Measurements from ENCODE around the gene NFKBIB. TPM values are rescaled to one million over a fixed set of nuclear protein-coding genes. Genes with fewer than 3 reads are reported as not detected.
"Not testable (repeated sequence)": the region's sequence is repeated elsewhere in the genome, so short reads cannot be mapped to it uniquely, and the experiment has no call there.

NFKBIB gene
- total RNA-seq, 1 donor from 2014 or later = 21.7 TPM

- Mint-ChIP-seq H3K9me3 (ENCODE audit: unreplicated experiment) (no peaks in the 10 kb centered on the region), H3K36me3 (ENCODE audit: low read depth, unreplicated experiment) (peaks cover 3% of the 10 kb centered on the region), H3K27ac (ENCODE audit: unreplicated experiment) (peak overlapping the region; percentile 9), H3K27me3 (ENCODE audit: low read depth, unreplicated experiment) (no peaks in the 10 kb centered on the region), H3K4me3 (ENCODE audit: unreplicated experiment) (no peak overlapping the region), H3K4me1 (ENCODE audit: low read depth, unreplicated experiment) (no peaks in the 10 kb centered on the region)
- H3K36me3 ChIP-seq (ENCODE audit: insufficient read depth, low read length) = no peaks in the 10 kb centered on the region
- TF ChIP-seq CTCF (IDR thresholded peaks at IDR 0.05; ENCODE audit: insufficient read depth, low read depth, low read length) = no peak
- TF ChIP-seq EZH2 (IDR thresholded peaks at IDR 0.05; ENCODE audit: insufficient read depth, low read length) = no peak
- H3K4me1 ChIP-seq (ENCODE audit: insufficient read depth, low read length) = no peaks in the 10 kb centered on the region
- H2AFZ ChIP-seq (ENCODE audit: low read depth, low read length) = no peak overlapping the region
- H4K20me1 ChIP-seq (ENCODE audit: insufficient read depth, low read length) = no peaks in the 10 kb centered on the region
- FAIRE-seq = no peak
- no peak overlapping the region for H3K4me2 ChIP-seq (ENCODE audit: low read length)
- H3K4me3 ChIP-seq (ENCODE audit: insufficient read depth, low read depth, low read length) = no peak overlapping the region
- DNase-seq (ENCODE audit: low read depth) = no peak
- H3K79me2 ChIP-seq (ENCODE audit: insufficient read depth, low read length) = no peaks in the 10 kb centered on the region
- H3K9me3 ChIP-seq (ENCODE audit: insufficient read depth, low read depth, low read length) = no peaks in the 10 kb centered on the region
- no peak overlapping the region for H3K9ac ChIP-seq (ENCODE audit: low read length)
- no peaks in the 10 kb centered on the region for H3K27me3 ChIP-seq (ENCODE audit: insufficient read depth, low read length)
- H3K27ac ChIP-seq (ENCODE audit: low read depth, low read length) = no peak overlapping the region
Measured at GRCh38 chr19:38880882-38881609, 18.7 kb upstream of the NFKBIB start.

GRCh38 chr19:38883286-38883685 lies 16.5 kb upstream of the NFKBIB start:
- TF ChIP-seq CTCF (IDR thresholded peaks at IDR 0.05; ENCODE audit: insufficient read depth, low read depth, low read length) (no peak), EZH2 (IDR thresholded peaks at IDR 0.05; ENCODE audit: insufficient read depth, low read length) (no peak)
- Histone ChIP-seq H3K9me3 (ENCODE audit: insufficient read depth, low read depth, low read length) (no peaks in the 10 kb centered on the region), H3K79me2 (ENCODE audit: insufficient read depth, low read length) (no peaks in the 10 kb centered on the region), H3K4me3 (ENCODE audit: insufficient read depth, low read depth, low read length) (no peak overlapping the region), H3K27me3 (ENCODE audit: insufficient read depth, low read length) (no peaks in the 10 kb centered on the region), H4K20me1 (ENCODE audit: insufficient read depth, low read length) (no peaks in the 10 kb centered on the region), H2AFZ (ENCODE audit: low read depth, low read length) (no peak overlapping the region), H3K9ac (ENCODE audit: low read length) (no peak overlapping the region), H3K4me1 (ENCODE audit: insufficient read depth, low read length) (no peaks in the 10 kb centered on the region), H3K36me3 (ENCODE audit: insufficient read depth, low read length) (peaks cover under 1% of the 10 kb centered on the region), H3K4me2 (ENCODE audit: low read length) (no peak overlapping the region), H3K27ac (ENCODE audit: low read depth, low read length) (no peak overlapping the region)
- FAIRE-seq (no peak), DNase-seq (ENCODE audit: low read depth) (no peak)
- Mint-ChIP-seq H3K4me1 (ENCODE audit: low read depth, unreplicated experiment) (no peaks in the 10 kb centered on the region), H3K36me3 (ENCODE audit: low read depth, unreplicated experiment) (peaks cover 3% of the 10 kb centered on the region), H3K4me3 (ENCODE audit: unreplicated experiment) (no peak overlapping the region), H3K9me3 (ENCODE audit: unreplicated experiment) (no peaks in the 10 kb centered on the region), H3K27me3 (ENCODE audit: low read depth, unreplicated experiment) (no peaks in the 10 kb centered on the region), H3K27ac (ENCODE audit: unreplicated experiment) (no peak overlapping the region)

GRCh38 chr19:38884691-38885090 lies 15.1 kb upstream of the NFKBIB start:
- not testable (repeated sequence) for H3K4me1 ChIP-seq (ENCODE audit: insufficient read depth, low read length); H3K27me3 Mint-ChIP-seq (ENCODE audit: low read depth, unreplicated experiment); H3K27ac ChIP-seq (ENCODE audit: low read depth, low read length); H3K9ac ChIP-seq (ENCODE audit: low read length); H3K4me3 Mint-ChIP-seq (ENCODE audit: unreplicated experiment); H2AFZ ChIP-seq (ENCODE audit: low read depth, low read length); H3K9me3 Mint-ChIP-seq (ENCODE audit: unreplicated experiment); H3K27me3 ChIP-seq (ENCODE audit: insufficient read depth, low read length); FAIRE-seq; DNase-seq (ENCODE audit: low read depth); H3K79me2 ChIP-seq (ENCODE audit: insufficient read depth, low read length); H3K4me2 ChIP-seq (ENCODE audit: low read length); H3K4me1 Mint-ChIP-seq (ENCODE audit: low read depth, unreplicated experiment); H3K36me3 Mint-ChIP-seq (ENCODE audit: low read depth, unreplicated experiment); H3K4me3 ChIP-seq (ENCODE audit: insufficient read depth, low read depth, low read length); H3K27ac Mint-ChIP-seq (ENCODE audit: unreplicated experiment); H3K9me3 ChIP-seq (ENCODE audit: insufficient read depth, low read depth, low read length); H4K20me1 ChIP-seq (ENCODE audit: insufficient read depth, low read length); H3K36me3 ChIP-seq (ENCODE audit: insufficient read depth, low read length)
